ENCODE measurements around the gene APEX2. TPM values are rescaled to one million over a fixed set of nuclear protein-coding genes. Genes with fewer than 3 reads are reported as not detected.

Gene APEX2
- total RNA-seq, 1 donor from 2014 or later, result 14.2 TPM

GRCh38 chrX:55056820-55057674, 56.9 kb downstream of the APEX2 start:
- H3K4me1 ChIP-seq, result no peaks in the 10 kb centered on the region
- TF ChIP-seq POLR2A (IDR thresholded peaks at IDR 0.05) (no peak), POLR2AphosphoS5 (IDR thresholded peaks at IDR 0.05; ENCODE audit: insufficient read depth in 1 of 2, low read depth in 1 of 2) (no peak), CTCF (IDR thresholded peaks at IDR 0.05) (no peak)
- H3K27me3 ChIP-seq, result no peaks in the 10 kb centered on the region
- DNase-seq (ENCODE audit: extremely low spot score in 2 of 2), result no peak
- peak overlapping the region in 1 of 2 donors; percentile 23 for H3K4me3 ChIP-seq
- H3K27ac ChIP-seq, result no peak overlapping the region
- no peaks in the 10 kb centered on the region for H3K36me3 ChIP-seq
- H3K9me3 ChIP-seq, result no peaks in the 10 kb centered on the region
- intact Hi-C loops (cut with DNase I), result no loop called here

DNA sequence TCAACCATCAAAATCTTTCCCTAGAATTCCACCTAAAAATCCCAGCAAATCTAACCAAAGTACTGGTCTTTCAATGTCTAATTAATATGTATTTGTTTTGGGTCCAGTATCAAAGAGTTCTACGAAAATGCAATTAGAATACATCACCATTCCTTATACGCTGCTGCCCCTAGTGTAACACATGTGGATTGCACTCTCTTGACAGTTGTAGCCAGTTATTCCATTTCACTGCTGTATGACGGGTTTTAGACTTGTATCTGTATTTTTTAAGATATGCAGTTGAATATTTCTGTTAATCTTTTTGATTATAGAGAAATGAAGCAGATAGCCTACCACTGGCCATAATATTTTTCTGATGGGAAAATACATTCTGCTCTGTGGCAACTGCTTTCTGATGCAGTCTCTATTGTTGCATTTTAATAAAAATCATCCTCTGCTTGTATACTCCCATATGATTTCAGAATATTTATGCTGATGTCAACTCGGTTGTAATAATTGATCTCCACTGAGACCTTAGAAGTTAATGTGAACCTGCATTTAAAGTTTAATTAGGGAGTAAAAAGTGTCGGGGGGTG, 57.6 kb downstream of the APEX2 start:
- Histone ChIP-seq H3K27ac (no peak overlapping the region), H3K27me3 (no peaks in the 10 kb centered on the region), H3K36me3 (no peaks in the 10 kb centered on the region), H3K9me3 (no peaks in the 10 kb centered on the region), H3K4me3 (peak overlapping the region in 1 of 2 donors; percentile 23), H3K4me1 (no peaks in the 10 kb centered on the region)
- DNase-seq (ENCODE audit: extremely low spot score in 2 of 2), result no peak
- TF ChIP-seq CTCF (IDR thresholded peaks at IDR 0.05) (peak; percentile 50 to 78 (median 51)), POLR2A (IDR thresholded peaks at IDR 0.05) (no peak), POLR2AphosphoS5 (IDR thresholded peaks at IDR 0.05; ENCODE audit: insufficient read depth in 1 of 2, low read depth in 1 of 2) (no peak)
- intact Hi-C loops (cut with DNase I), result no loop called here

Other genes with a start within 250 kb of the APEX2 start
- not detected for gene ITIH6, start 202.1 kb upstream of the APEX2 start, total RNA-seq
- 116 TPM for gene MAGED2, start 192.6 kb upstream of the APEX2 start, total RNA-seq
- 12.3 TPM for gene TRO, start 79.5 kb upstream of the APEX2 start, total RNA-seq
- not detected for gene PFKFB1, start 6.2 kb upstream of the APEX2 start, total RNA-seq
- 5.6 TPM for gene ALAS2, start 30.6 kb downstream of the APEX2 start, total RNA-seq
- not detected for gene PAGE2B, start 74.7 kb downstream of the APEX2 start, total RNA-seq
- not detected for gene PAGE2, start 88.7 kb downstream of the APEX2 start, total RNA-seq
- not detected for gene PAGE5, start 220.0 kb downstream of the APEX2 start, total RNA-seq

Data from vagina (tissue), 2 donors.